NCI-H2196 (cell line): ENCODE results near the gene SPATA12.
A peak's percentile ranks its signal among the peaks of the same experiment; 100 is the strongest.
"Not testable (repeated sequence)": the region's sequence is repeated elsewhere in the genome, so short reads cannot be mapped to it uniquely, and the experiment has no call there.

Source experiments
- DNase-seq: peaks from one replicate; lab custom pipeline; 2025; ENCODE audit not compliant: unreplicated experiment; lab: John Stamatoyannopoulos, UW

SPATA12 gene

GRCh38 chr3:57081173-57081572 lies 20.7 kb downstream of the SPATA12 start:
- DNase-seq = no peak

- no peak for DNase-seq
Observed at GRCh38 chr3:57082481-57082880, 22.0 kb downstream of the SPATA12 start.

GRCh38 chr3:57083266-57083995 lies 23.0 kb downstream of the SPATA12 start:
- not testable (repeated sequence) for DNase-seq

GRCh38 chr3:57085211-57085610 lies 24.7 kb downstream of the SPATA12 start:
- no peak for DNase-seq

- DNase-seq = no peak
Observed at GRCh38 chr3:57086201-57086600, 25.7 kb downstream of the SPATA12 start.

- DNase-seq = no peak
Observed at GRCh38 chr3:57087361-57088092, 27.1 kb downstream of the SPATA12 start.

- DNase-seq = no peak
Observed at GRCh38 chr3:57088503-57088902, 28.0 kb downstream of the SPATA12 start.

GRCh38 chr3:57089043-57089442 lies 28.6 kb downstream of the SPATA12 start:
- DNase-seq = no peak

GRCh38 chr3:57091521-57092273 lies 31.2 kb downstream of the SPATA12 start:
- no peak for DNase-seq

GRCh38 chr3:57093489-57093888 lies 33.0 kb downstream of the SPATA12 start:
- DNase-seq = no peak

- DNase-seq = no peak
Observed at GRCh38 chr3:57093971-57094535, 33.6 kb downstream of the SPATA12 start.

GRCh38 chr3:57094575-57094974 lies 34.1 kb downstream of the SPATA12 start:
- no peak for DNase-seq

- no peak for DNase-seq
Observed at GRCh38 chr3:57095363-57095762, 34.9 kb downstream of the SPATA12 start.

- no peak for DNase-seq
Observed at GRCh38 chr3:57097536-57097935, 37.1 kb downstream of the SPATA12 start.

- DNase-seq = no peak
Observed at GRCh38 chr3:57098418-57099310, 38.2 kb downstream of the SPATA12 start.

GRCh38 chr3:57100046-57100695 lies 39.7 kb downstream of the SPATA12 start:
- peak; percentile 60 for DNase-seq

- no peak for DNase-seq
Observed at GRCh38 chr3:57105585-57105984, 45.1 kb downstream of the SPATA12 start.

GRCh38 chr3:57108684-57109083 lies 48.2 kb downstream of the SPATA12 start:
- no peak for DNase-seq

GRCh38 chr3:57109437-57110199 lies 49.2 kb downstream of the SPATA12 start:
- no peak for DNase-seq
